GM12878 (cell line): ENCODE measurements around the gene AIFM1. TPM values are rescaled to one million over a fixed set of nuclear protein-coding genes. Genes with fewer than 3 reads are reported as not detected.

ENCODE experiments used
- ATAC-seq: fragments of 200-7000 bp; cut with Tn5 transposase; 3 replicates; pipeline ENCODE4 v1.9.1; 2020; ENCODE audit warnings: mild to moderate bottlenecking, moderate library complexity
- BruUV-seq: library from RNA; stranded (reverse); fragments of 400-500 nt; replicated peaks from 2 replicates; lab custom pipeline; 2021; lab: Mats Ljungman, UMichigan
- CTCF ChIA-PET: fragments of 300-600 bp; sonication (Branson Sonifier 250); formaldehyde crosslinking; extraction: SDS; loops from one replicate; lab custom pipeline; 2021; ENCODE audit warnings: inconsistent platforms; lab: Yijun Ruan, JAX
- POLR2A ChIA-PET: fragments of 350-600 bp; formaldehyde crosslinking; extraction: SDS; loops from one replicate; lab custom pipeline; 2021; ENCODE audit warnings: inconsistent platforms; lab: Charles Lee
- RAD21 ChIA-PET: fragments of 300-600 bp; sonication (Branson Sonifier 250); formaldehyde crosslinking; loops from one replicate; lab custom pipeline; 2023; ENCODE audit warnings: antibody characterized with exemption; ENCODE audit not compliant: unreplicated experiment; lab: Charles Lee
- SMC1A ChIA-PET: fragments of 300-600 bp; sonication (Branson Sonifier 250); formaldehyde crosslinking; loops from one replicate; lab custom pipeline; 2023; ENCODE audit not compliant: unreplicated experiment, uncharacterized antibody; lab: Charles Lee
- DNase-seq: peaks from one replicate; pipeline ENCODE4 v3.0.0-alpha.2; 2011; ENCODE audit warnings: low read depth, low spot score
- FAIRE-seq: peaks from 3 replicates; lab custom pipeline; 2011; peaks lifted over from hg19 to GRCh38; lab: Jason Lieb, UNC
- H2AFZ ChIP-seq: 2 replicates; pipeline ENCODE4 v1.6.0; 2011; ENCODE audit warnings: low read depth, low read length, control low read depth; ENCODE audit not compliant: control insufficient read depth
- H3K27ac ChIP-seq: 2 replicates; pipeline ENCODE4 v1.5.1; 2011; ENCODE audit warnings: control low read depth; ENCODE audit not compliant: control insufficient read depth, insufficient read depth
- H3K27me3 ChIP-seq, 2 experiments: replicated peaks in 1 of 2; 2 replicates each; pipeline versions ENCODE4 v1.6.0 to v1.6.1; 2011; ENCODE audit warnings: low read length in 1 of 2; ENCODE audit not compliant: control insufficient read depth in 2 of 2, insufficient read depth in 2 of 2
- H3K36me3 ChIP-seq, 2 experiments: 2 replicates each; pipeline ENCODE4 v1.5.1; 2011; ENCODE audit warnings: low read length in 1 of 2; ENCODE audit not compliant: control insufficient read depth in 2 of 2, insufficient read depth in 2 of 2
- H3K4me1 ChIP-seq: 2 replicates; pipeline ENCODE4 v1.6.1; 2011; ENCODE audit warnings: mild to moderate bottlenecking, low read length, moderate library complexity, mixed read lengths; ENCODE audit not compliant: control insufficient read depth, insufficient read depth
- H3K4me2 ChIP-seq: 2 replicates; pipeline ENCODE4 v1.6.0; 2011; ENCODE audit warnings: control low read depth; ENCODE audit not compliant: control insufficient read depth, insufficient read depth
- H3K4me3 ChIP-seq: fragments of 200-600 bp; sonication (generic); 2 replicates; pipeline ENCODE4 v1.5.1; 2016
- H3K79me2 ChIP-seq: 2 replicates; pipeline ENCODE4 v1.6.0; 2011; ENCODE audit warnings: low read length; ENCODE audit not compliant: control insufficient read depth, insufficient read depth
- H3K9ac ChIP-seq: 2 replicates; pipeline ENCODE4 v1.8.0; 2011; ENCODE audit warnings: low read length, control low read depth, mixed read lengths; ENCODE audit not compliant: control insufficient read depth, insufficient read depth
- H3K9me3 ChIP-seq: replicated peaks from 3 replicates; pipeline ENCODE4 v1.5.1; 2011; ENCODE audit warnings: mild to moderate bottlenecking, low read length; ENCODE audit not compliant: control insufficient read depth, insufficient read depth
- H4K20me1 ChIP-seq: 2 replicates; pipeline ENCODE4 v1.6.0; 2011; ENCODE audit not compliant: control insufficient read depth, insufficient read depth
- CEBPZ ChIP-seq: fragments of 150-350 bp; IDR thresholded peaks from 2 replicates; pipeline ENCODE4 v1.6.1; 2016; ENCODE audit warnings: low read depth, low read length
- CUX1 ChIP-seq: IDR thresholded peaks from 2 replicates; pipeline ENCODE4 v1.6.1; 2012; ENCODE audit warnings: improper control_type of control experiment, low read depth, low read length; ENCODE audit not compliant: insufficient replicate concordance
- E2F4 ChIP-seq: IDR thresholded peaks from 2 replicates; pipeline ENCODE4 v1.6.1; 2012; ENCODE audit warnings: low read depth, low read length, improper control_type of control experiment
- IRF4 ChIP-seq: IDR thresholded peaks from 2 replicates; pipeline ENCODE4 v1.6.1; 2011; ENCODE audit warnings: low read depth, low read length
- NKRF ChIP-seq: fragments of 450-650 bp; conservative IDR thresholded peaks from 2 replicates; pipeline ENCODE4 v1.6.1; 2017; ENCODE audit warnings: mild to moderate bottlenecking, moderate library complexity
- PAX8 ChIP-seq: fragments of 450-650 bp; IDR thresholded peaks from 2 replicates; pipeline ENCODE4 v1.6.1; 2017; ENCODE audit warnings: mild to moderate bottlenecking, moderate library complexity
- RELB ChIP-seq: fragments of 450-650 bp; IDR thresholded peaks from 2 replicates; pipeline ENCODE4 v1.6.1; 2017; ENCODE audit warnings: low read depth, mild to moderate bottlenecking, moderate library complexity
- ZBTB33 ChIP-seq: fragments of 450-650 bp; IDR thresholded peaks from 2 replicates; pipeline ENCODE4 v1.6.1; 2017; ENCODE audit warnings: mild to moderate bottlenecking
- WGBS: methylation state at CpG from one replicate; pipeline ENCODE4 v1.1.6; 2016; ENCODE audit warnings: low lambda C conversion rate; ENCODE audit not compliant: insufficient replicate concordance, insufficient coverage; ENCODE audit errors: missing lambda C conversion rate; 5-methylcytosine and 5-hydroxymethylcytosine counted together
- in situ Hi-C: fragments of 300-500 bp; cut with MboI; formaldehyde crosslinking; loops from 9 replicates; pipeline ENCODE4 v1.14.3; 2018; ENCODE audit warnings: mixed read lengths
- intact Hi-C: fragments of 100-400 bp; cut with micrococcal nuclease; formaldehyde crosslinking; loops from one replicate; pipeline ENCODE4 v1.14.2; 2022; ENCODE audit not compliant: unreplicated experiment
- polyA plus RNA-seq, 11 experiments: library from polyadenylated mRNA; depleted of rRNA in 4 of 11; unstranded in 6 of 11; stranded (reverse) in 5 of 11; fragments of >200 nt; fragmentation: Nextera tagmentation in 4 of 11; fragmentation: Illumina TruSeq in 1 of 11; extraction: Ambion mirVana in 4 of 11; extraction: Trizol in 1 of 11; gene quantifications; 1 replicate in 1 of 11; 2 replicates in 10 of 11; pipeline versions ENCODE4 v1.2.1 to v1.2.3, GENCODE V29; 2011 to 2016; ENCODE audit warnings: inconsistent platforms in 2 of 11, missing spikeins in 2 of 11, low read depth in 1 of 11
- total RNA-seq, 4 experiments: library from RNA; depleted of rRNA in 3 of 4; stranded (reverse); fragments of >200 nt in 3 of 4; fragmentation: Illumina TruSeq in 1 of 4; extraction: Trizol in 1 of 4; gene quantifications; 2 replicates each; pipeline versions ENCODE4 v1.2.1 to v1.2.3, GENCODE V29; 2013 to 2021

AIFM1 gene
- total and polyA plus RNA-seq, 10 of the 15 experiments (the other 5 are each of a cell fraction or from before 2014, with no cell fraction given) = 44.2 to 121 (median 80.0) TPM

GRCh38 chrX:130136961-130137360 is 28.7 kb downstream of the AIFM1 start:
- DNase-seq (no peak), ATAC-seq (no peak), FAIRE-seq (no peak)
- no peak overlapping the region for H3K4me3 ChIP-seq
- H3K9me3 ChIP-seq = no peaks in the 10 kb centered on the region
- no peak overlapping the region for H2AFZ ChIP-seq
- no peak overlapping the region for H3K4me2 ChIP-seq
- H3K79me2 ChIP-seq = no peaks in the 10 kb centered on the region
- ChIA-PET RAD21 (no interaction called here), POLR2A (no interaction called here), CTCF (no interaction called here), SMC1A (no interaction called here)
- intact Hi-C loops (no loop called here), in situ Hi-C loops (no loop called here)
- no TSS peak for BruUV-seq
- H3K4me1 ChIP-seq = no peaks in the 10 kb centered on the region
- no peak overlapping the region for H3K9ac ChIP-seq
- no peaks in the 10 kb centered on the region for H4K20me1 ChIP-seq
- no peaks in the 10 kb centered on the region for H3K27me3 ChIP-seq
- peaks cover 0 to 8% of the 10 kb centered on the region in 2 experiments; a peak in 1 of 4 replicates for H3K36me3 ChIP-seq
- 61% methylated on average over 8 of the region's 8 CpGs for WGBS
- H3K27ac ChIP-seq = no peak overlapping the region
- no peak for TF ChIP-seq PAX8
- TF ChIP-seq NKRF = no peak
- TF ChIP-seq IRF4 = no peak
- no peak for TF ChIP-seq CEBPZ
- no peak for TF ChIP-seq E2F4
- TF ChIP-seq ZBTB33 = no peak
- TF ChIP-seq RELB = no peak
- TF ChIP-seq CUX1 = no peak
